SU-DHL-6 (cell line): ENCODE measurements around the gene TAS2R42.
A peak's percentile ranks its signal among the peaks of the same experiment; 100 is the strongest.

Experiments used
- H2AFZ ChIP-seq: fragments of 200-600 bp; sonication (generic); 2 replicates; pipeline ENCODE4 v1.6.1; 2014; ENCODE audit warnings: low read depth, mild to moderate bottlenecking, moderate library complexity, mixed read lengths, antibody characterized with exemption, low read length; ENCODE audit not compliant: severe bottlenecking
- H3F3A ChIP-seq: fragments of 200-600 bp; shearing (Covaris generic); 2 replicates; pipeline ENCODE4 v1.6.0; 2016; ENCODE audit warnings: antibody characterized with exemption, mild to moderate bottlenecking; ENCODE audit not compliant: insufficient read depth
- H3K27ac ChIP-seq: fragments of 200-600 bp; sonication (generic); 2 replicates; pipeline ENCODE4 v1.5.1; 2016; ENCODE audit warnings: low read depth, mild to moderate bottlenecking, low read length, moderate library complexity, mixed read lengths
- H3K27me3 ChIP-seq: fragments of 200-600 bp; sonication (generic), shearing (Covaris generic); 2 replicates; pipeline ENCODE4 v1.6.0; 2014; ENCODE audit warnings: mild to moderate bottlenecking, low read length
- H3K36me3 ChIP-seq: fragments of 200-600 bp; sonication (generic); 2 replicates; pipeline ENCODE4 v1.6.1; 2014; ENCODE audit warnings: mild to moderate bottlenecking, low read length, mixed read lengths
- H3K4me2 ChIP-seq: fragments of 300-600, 200-600 bp; shearing (Covaris generic), sonication (generic); 2 replicates; pipeline ENCODE4 v1.6.0; 2014; ENCODE audit warnings: low read length, low read depth, mild to moderate bottlenecking; ENCODE audit not compliant: poor library complexity, severe bottlenecking
- H3K4me3 ChIP-seq: fragments of 200-600 bp; sonication (generic); 2 replicates; pipeline ENCODE4 v1.5.1; 2014; ENCODE audit warnings: antibody characterized with exemption, low read length, mild to moderate bottlenecking, mixed read lengths; ENCODE audit not compliant: insufficient read depth, poor library complexity, severe bottlenecking
- H3K79me2 ChIP-seq: fragments of 200-600 bp; sonication (generic); 2 replicates; pipeline ENCODE4 v1.6.1; 2014; ENCODE audit warnings: mild to moderate bottlenecking, low read length, moderate library complexity; ENCODE audit not compliant: insufficient read depth
- H3K9ac ChIP-seq: fragments of 200-600 bp; sonication (generic); 2 replicates; pipeline ENCODE4 v1.7.0; 2014; ENCODE audit warnings: mild to moderate bottlenecking, low read length
- H3K9me2 ChIP-seq: fragments of 200-600 bp; sonication (generic); replicated peaks from 2 replicates; pipeline ENCODE4 v1.6.1; 2014; ENCODE audit warnings: low read length; ENCODE audit not compliant: insufficient read depth
- H3K9me3 ChIP-seq: fragments of 200-600 bp; sonication (generic); 2 replicates; pipeline ENCODE4 v1.6.1; 2014; ENCODE audit warnings: low read length, mixed read lengths; ENCODE audit not compliant: insufficient read depth
- H4K20me1 ChIP-seq: fragments of 200-600 bp; sonication (generic); 2 replicates; pipeline ENCODE4 v1.6.1; 2014; ENCODE audit warnings: low read depth, mild to moderate bottlenecking, antibody characterized with exemption, low read length, moderate library complexity, mixed read lengths
- EZH2phosphoT487 ChIP-seq: fragments of 200-600 bp; sonication (generic), shearing (Covaris generic); conservative IDR thresholded peaks from 2 replicates; pipeline ENCODE4 v1.6.1; 2018; ENCODE audit warnings: mild to moderate bottlenecking, antibody characterized with exemption, low read length, moderate library complexity, mixed read lengths
- TF ChIP-seq, protein P1 (sequence below): fragments of 200-600 bp; sonication (generic); IDR thresholded peaks from one replicate; pipeline ENCODE4 v1.5.1; 2017; ENCODE audit warnings: antibody characterized with exemption, mild to moderate bottlenecking, low read length, moderate library complexity; ENCODE audit not compliant: insufficient read depth, poor library complexity, severe bottlenecking

The TAS2R42 gene

DNA sequence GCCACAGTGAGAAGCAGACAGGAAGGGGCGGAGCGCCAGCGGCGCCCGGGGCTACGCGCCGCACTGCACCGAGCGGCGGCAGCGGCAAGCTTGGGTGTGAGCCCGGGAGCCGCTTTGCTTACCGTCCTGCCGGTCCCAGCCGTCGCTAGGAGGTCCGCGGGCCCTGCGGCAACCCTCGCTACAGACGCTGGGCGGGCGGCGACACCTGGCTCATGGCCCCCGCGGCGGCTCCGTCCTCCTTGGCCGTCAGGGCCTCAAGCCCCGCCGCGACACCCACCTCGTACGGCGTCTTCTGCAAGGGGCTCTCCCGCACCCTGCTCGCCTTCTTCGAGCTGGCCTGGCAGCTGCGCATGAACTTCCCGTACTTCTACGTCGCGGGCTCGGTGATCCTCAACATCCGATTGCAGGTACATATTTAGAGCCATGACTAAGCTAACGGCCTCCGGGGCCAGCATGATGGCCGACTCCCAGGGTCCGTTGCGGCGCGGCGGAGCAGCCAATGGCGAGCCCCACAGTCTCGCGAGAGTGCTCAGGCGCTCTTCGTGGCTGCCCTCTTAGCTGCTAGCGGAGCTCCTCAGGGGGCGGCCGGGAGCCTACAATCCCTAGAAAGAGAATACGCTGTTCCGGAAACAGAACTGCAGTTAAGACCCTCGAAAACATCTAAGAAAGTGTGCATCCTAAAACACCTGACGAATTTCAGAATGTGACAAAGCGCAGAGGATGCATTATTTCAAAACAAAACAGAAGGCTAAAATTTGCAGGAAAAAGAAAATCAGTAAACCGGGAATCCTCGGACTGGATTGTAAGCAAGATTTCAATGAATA is 15.4 kb downstream of the TAS2R42 start, which contains the start of gene SMIM10L1:
Gene SMIM10L1, plus strand, starts transcription at position 50 of the 824 bp plus-strand sequence. Its CDS starts 163 bp downstream, at position 213.
- Histone ChIP-seq H4K20me1 (no peaks in the 10 kb centered on the region), H3K36me3 (no peaks in the 10 kb centered on the region), H3K4me3 (peak within 1 kb of the TSS; percentile 70), H3K4me2 (peak within 1 kb of the TSS; percentile 78), H3K9me2 (no peaks in the 10 kb centered on the region), H3K27ac (peak within 1 kb of the TSS; percentile 82), H3K9ac (peak within 1 kb of the TSS; percentile 62), H3K9me3 (no peaks in the 10 kb centered on the region), H3F3A (0 out of 2 replicates have a peak, but pooled peaks cover 3% of the 10 kb centered on the region), H3K79me2 (peaks cover 46% of the 10 kb centered on the region), H2AFZ (peak within 1 kb of the TSS; percentile 90), H3K27me3 (no peaks in the 10 kb centered on the region)
- TF ChIP-seq, protein P1, sequence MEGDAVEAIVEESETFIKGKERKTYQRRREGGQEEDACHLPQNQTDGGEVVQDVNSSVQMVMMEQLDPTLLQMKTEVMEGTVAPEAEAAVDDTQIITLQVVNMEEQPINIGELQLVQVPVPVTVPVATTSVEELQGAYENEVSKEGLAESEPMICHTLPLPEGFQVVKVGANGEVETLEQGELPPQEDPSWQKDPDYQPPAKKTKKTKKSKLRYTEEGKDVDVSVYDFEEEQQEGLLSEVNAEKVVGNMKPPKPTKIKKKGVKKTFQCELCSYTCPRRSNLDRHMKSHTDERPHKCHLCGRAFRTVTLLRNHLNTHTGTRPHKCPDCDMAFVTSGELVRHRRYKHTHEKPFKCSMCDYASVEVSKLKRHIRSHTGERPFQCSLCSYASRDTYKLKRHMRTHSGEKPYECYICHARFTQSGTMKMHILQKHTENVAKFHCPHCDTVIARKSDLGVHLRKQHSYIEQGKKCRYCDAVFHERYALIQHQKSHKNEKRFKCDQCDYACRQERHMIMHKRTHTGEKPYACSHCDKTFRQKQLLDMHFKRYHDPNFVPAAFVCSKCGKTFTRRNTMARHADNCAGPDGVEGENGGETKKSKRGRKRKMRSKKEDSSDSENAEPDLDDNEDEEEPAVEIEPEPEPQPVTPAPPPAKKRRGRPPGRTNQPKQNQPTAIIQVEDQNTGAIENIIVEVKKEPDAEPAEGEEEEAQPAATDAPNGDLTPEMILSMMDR, result no peak
- TF ChIP-seq EZH2phosphoT487, result no peak

DNA sequence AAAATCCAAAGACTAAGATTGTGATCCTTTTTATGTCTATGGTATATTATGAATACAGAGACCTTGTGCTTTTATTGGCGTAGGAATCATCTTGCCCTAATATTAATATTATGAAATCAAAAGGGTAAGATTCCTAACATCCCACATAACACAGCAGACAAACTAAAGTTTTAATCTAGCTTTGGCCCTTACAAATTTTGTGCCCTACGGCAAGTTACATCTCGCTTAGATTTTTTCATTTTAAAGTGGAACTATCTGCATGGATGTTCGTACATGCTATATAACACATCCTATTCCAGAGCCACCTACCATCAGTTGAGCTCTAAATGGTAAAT is 16.0 kb downstream of the TAS2R42 start:
- no peaks in the 10 kb centered on the region for H3K36me3 ChIP-seq
- H3K9ac ChIP-seq, result peak overlapping the region; percentile 62
- peak overlapping the region; percentile 90 for H2AFZ ChIP-seq
- peak overlapping the region; percentile 70 for H3K4me3 ChIP-seq
- H3K27me3 ChIP-seq, result no peaks in the 10 kb centered on the region
- peaks cover 51% of the 10 kb centered on the region for H3K79me2 ChIP-seq
- no peaks in the 10 kb centered on the region for H3K9me2 ChIP-seq
- TF ChIP-seq EZH2phosphoT487, result no peak
- TF ChIP-seq, protein P1, result no peak
- H3K27ac ChIP-seq, result peak overlapping the region; percentile 82
- no peaks in the 10 kb centered on the region for H4K20me1 ChIP-seq
- peak overlapping the region; percentile 78 for H3K4me2 ChIP-seq
- no peaks in the 10 kb centered on the region for H3K9me3 ChIP-seq
- 0 out of 2 replicates have a peak, but pooled peaks cover 3% of the 10 kb centered on the region for H3F3A ChIP-seq

DNA sequence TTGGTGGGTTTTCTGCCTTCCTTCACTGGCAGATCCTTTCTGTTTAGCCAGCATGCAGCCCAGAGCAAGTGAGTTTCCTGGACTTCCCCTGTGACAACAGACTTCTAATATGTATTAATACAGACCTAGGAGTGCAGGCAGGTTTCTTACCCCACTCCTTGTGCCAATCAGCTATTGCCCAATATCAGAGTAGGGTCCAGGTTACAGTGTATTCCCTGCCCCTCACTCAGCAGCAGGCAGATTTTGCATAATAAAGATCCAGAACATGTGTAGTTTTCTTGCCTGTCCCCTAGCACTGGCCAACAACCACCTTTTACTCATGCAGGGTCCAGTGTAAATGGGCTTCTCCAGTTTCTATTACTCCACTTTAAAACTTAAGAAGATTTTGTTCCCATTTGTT is 20.4 kb downstream of the TAS2R42 start:
- Histone ChIP-seq H3K4me3 (no peak overlapping the region), H3K79me2 (peaks cover 80% of the 10 kb centered on the region), H3F3A (0 out of 2 replicates have a peak, but pooled peaks cover 3% of the 10 kb centered on the region), H3K4me2 (no peak overlapping the region), H4K20me1 (no peaks in the 10 kb centered on the region), H3K27ac (no peak overlapping the region), H3K9me3 (no peaks in the 10 kb centered on the region), H3K27me3 (no peaks in the 10 kb centered on the region), H2AFZ (no peak overlapping the region), H3K36me3 (no peaks in the 10 kb centered on the region), H3K9ac (no peak overlapping the region), H3K9me2 (no peaks in the 10 kb centered on the region)
- TF ChIP-seq EZH2phosphoT487, result no peak
- TF ChIP-seq, protein P1, result no peak
